Astrocyte (in vitro differentiated cells and primary cell): ENCODE results near the gene PON1.

Experiments
- EZH2 ChIP-seq: IDR thresholded peaks from 2 replicates; pipeline ENCODE4 v1.6.1; 2012; ENCODE audit warnings: mild to moderate bottlenecking, low read length, inconsistent platforms; ENCODE audit not compliant: insufficient read depth
- TF ChIP-seq, protein P1 (sequence below): IDR thresholded peaks from 2 replicates; pipeline ENCODE4 v1.5.1; 2011; ENCODE audit warnings: low read depth, mild to moderate bottlenecking, inconsistent platforms, low read length, moderate library complexity; ENCODE audit not compliant: insufficient read depth

DNA sequence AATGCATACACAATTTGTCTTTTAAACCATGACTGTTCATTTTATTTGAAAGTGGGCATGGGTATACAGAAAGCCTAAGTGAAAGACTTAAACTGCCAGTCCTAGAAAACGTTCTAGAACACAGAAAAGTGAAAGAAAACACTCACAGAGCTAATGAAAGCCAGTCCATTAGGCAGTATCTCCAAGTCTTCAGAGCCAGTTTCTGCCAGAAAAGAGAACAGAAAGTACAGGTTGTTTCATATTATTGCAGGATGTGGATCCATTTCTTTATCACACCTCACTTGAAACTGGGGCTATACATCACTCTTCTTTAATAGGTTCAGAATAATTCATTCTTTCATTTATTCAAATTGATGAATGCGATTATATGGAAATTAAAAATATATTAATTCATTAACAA is 7.7 kb downstream of the PON1 start:
- TF ChIP-seq, protein P1, sequence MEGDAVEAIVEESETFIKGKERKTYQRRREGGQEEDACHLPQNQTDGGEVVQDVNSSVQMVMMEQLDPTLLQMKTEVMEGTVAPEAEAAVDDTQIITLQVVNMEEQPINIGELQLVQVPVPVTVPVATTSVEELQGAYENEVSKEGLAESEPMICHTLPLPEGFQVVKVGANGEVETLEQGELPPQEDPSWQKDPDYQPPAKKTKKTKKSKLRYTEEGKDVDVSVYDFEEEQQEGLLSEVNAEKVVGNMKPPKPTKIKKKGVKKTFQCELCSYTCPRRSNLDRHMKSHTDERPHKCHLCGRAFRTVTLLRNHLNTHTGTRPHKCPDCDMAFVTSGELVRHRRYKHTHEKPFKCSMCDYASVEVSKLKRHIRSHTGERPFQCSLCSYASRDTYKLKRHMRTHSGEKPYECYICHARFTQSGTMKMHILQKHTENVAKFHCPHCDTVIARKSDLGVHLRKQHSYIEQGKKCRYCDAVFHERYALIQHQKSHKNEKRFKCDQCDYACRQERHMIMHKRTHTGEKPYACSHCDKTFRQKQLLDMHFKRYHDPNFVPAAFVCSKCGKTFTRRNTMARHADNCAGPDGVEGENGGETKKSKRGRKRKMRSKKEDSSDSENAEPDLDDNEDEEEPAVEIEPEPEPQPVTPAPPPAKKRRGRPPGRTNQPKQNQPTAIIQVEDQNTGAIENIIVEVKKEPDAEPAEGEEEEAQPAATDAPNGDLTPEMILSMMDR, result no peak
- TF ChIP-seq EZH2, result no peak
